ENCODE data around the gene SLX9.
A peak's percentile ranks its signal among the peaks of the same experiment; 100 is the strongest.

The SLX9 gene

DNA sequence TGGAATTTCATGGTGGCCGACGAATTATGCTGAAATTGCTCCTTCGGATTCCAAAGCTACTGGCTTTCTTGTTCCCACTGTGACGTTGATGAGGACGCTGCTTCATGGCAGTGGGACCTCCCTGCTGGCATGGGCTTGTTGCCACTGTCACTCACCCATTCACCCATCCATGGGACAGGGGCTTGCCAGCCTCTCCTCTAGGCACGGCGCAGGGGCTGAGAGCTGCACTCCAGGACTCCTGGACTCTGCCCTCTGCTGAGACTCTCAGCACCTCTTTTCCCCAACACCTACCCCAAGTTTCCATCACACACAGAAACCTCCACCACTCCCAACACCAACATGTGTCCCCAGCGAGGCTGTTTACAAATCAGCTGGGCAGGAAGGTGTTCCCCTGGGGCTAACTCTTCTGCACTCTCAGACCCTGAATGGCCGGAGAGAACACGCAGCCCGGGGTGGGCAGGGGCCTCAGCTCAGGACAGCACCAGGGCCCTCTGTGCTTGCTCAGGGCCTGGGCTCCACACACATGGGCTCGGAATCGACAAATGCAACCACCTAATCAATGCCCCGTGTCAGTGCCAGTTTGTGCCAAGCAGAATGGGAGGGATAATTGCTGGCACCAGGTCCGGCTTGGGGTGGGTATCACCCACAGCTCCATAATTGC is 22.3 kb upstream of the SLX9 start:
- DNase-seq, result no peak

DNA sequence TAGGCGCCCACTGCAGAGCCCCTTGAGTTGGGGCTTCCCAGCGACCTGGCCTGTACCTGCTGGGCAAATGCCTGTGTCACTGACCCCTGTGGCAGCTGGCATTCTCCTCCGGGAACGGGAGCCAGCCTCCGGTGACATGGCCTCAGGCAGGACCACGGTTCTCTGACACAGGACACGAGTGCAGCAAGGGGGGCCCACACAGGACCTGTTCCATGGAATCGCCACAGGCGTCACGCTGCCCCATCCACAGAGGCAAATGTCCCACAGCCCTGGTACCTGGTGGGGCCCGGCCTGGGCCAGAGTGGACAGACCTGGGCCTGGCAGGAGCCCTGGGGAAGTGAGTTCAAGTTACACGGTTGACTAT is 21.7 kb upstream of the SLX9 start:
- DNase-seq, result no peak

DNA sequence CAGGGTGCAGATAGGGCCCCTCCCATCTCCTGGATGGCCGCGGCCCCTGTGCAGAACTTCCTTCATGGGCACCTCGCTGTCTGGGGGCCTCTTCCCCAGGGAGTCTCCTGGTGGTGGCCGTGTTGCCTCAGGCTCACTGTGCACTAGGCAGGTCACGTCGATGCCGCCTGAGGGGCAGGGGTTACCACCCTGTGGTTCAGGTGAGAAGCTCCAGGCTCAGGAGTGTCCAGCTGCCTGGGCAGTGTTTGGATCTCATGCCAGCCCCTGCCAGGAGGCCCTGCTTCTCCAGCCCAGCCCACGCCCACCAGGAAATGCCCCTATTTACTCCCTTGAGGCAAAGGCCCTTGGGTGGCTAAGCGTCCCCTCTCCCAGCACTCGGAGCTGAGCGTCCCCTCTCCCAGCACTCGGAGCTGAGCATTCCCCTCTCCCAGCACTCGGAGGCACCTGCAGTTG is 21.2 kb upstream of the SLX9 start:
- no peak for DNase-seq

DNA sequence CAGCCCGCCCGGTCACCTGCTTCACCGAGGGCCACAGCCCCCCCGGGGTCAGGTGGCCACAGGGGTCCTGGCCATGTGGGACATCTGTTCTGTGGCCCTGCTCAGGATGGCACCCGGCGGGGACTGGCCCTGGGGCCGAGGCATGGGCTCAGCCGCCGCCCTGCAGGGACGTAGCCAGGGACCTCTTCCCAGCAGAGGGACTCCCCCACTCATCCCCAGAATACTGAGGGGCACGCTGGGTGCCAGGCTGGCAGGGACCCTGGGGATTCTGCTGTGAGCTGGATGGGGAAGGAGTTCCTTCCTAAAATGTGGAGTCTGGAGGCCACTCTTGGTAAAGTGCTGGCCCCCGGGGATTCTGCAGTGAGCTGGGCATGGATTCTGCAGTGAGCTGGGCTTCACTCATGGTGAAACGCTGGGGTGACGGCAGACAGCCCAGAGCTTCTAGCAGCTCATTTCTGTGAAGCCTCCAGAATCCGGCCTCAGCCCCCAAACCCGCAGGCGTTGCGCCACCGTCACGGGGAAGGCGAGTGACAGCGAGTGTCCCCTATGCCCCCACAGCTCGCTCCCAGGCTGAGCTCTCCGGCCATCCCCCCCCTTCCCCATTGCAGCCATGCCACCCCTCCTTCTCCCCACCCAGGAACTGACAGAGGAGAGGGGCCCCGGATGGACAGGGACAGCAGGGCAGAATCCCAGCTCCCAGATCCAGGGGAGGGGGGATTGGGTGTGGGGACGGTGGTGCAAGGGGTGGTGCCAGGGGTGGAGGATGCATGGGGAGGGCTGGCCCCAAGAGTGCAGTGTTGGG is 20.5 kb upstream of the SLX9 start:
- no peak for DNase-seq

DNA sequence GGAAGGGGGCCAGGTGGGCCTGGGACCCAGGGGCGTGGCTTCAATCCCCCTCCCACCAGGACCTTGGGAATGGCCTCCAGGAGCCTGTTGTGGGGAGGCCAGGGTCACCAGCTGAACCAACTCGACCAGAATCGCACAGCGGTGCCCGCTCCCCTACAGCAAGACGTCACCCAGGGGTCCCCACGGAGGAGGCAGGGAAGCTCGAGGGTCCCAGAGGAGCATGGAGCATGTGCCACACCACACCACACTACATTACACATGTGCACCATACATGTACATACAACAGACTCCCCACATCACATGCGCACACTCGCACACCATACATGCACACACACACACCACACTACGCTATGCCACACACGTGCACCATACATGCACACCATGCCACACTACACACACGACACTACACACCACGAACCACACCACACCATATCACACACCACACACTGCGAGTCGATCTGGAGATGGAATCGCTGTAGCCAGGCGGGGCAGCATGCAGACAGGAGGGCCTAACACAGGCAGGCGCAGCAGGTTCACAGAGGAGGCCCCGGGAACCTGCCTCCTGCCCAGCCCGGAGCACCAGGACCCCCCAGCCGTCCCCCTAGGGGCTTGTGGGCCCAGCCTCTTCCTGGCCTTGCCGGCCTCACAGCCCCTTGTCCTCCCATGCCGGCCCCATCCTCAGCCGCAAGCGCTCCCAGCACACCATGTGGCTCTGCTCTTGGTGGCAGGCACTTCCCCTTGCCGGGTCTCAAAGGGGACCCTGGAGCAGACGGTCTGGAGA is 19.7 kb upstream of the SLX9 start:
- no peak for DNase-seq

DNA sequence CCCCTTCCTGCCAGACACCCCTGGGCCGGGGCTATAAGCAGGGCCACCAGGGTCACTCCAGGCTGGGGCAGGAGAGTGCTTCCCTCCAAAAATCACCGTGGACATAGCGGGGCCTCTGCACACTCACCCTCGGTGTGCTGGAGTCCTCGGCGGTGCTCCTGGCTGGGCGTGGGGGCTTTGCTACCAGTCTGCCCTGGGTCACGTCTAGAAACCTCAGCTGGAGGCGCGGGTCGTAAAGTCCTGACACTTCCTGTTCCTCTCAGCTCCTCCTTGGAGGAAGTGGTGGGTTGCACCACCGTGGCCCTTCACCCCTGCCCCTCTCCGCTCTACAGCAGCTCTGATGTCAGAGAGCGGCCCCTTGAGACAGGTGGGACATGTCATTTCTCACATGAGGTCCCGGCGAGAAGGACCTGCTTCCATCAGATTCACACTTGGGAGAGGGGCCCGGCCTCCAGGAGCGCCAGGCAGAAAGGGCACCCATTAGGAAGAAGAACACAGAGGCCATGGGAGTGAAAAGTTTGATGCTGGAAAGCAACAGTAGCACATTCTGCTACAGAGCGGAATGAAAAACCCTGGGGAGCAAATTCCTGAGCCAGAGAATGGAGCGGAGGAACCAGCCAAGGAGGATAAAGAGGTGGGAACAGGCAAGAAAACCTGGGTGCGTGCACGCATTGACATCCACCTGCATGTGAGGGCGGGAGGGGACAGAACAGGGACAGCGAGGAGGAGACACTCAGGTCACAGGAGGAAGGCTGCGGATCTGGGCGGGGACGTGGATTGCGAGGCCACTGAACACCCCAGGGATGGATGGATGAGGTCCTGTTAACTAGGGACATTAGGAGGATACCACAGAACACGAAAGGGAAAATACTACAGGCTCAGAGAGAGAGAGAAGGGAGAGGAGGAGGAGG is 18.9 kb upstream of the SLX9 start, which contains the start of gene ITGB2:
TSS of gene ITGB2 (minus strand) at position 206 of the 911 bp plus-strand sequence. CDS start 10,117 bp downstream, outside the sequence.
- DNase-seq, result no peak

DNA sequence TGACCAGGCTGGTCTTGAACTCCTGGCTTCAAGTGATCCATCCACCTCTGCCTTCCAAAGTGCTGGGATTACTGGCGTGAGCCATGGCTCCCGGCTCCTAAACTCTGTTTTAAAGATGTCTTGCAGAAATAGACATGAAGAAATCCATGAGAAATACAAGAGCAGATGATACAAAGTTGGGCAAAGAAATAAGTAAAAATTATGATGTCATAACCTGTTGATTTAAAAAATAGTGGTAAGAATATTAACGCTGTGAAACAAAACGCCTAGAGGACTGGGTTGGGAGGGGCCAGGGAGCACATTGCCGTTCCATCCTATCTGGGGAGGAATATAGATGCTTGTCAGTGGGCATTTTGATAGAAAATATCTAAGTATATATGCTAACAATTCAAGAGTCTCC is 17.9 kb upstream of the SLX9 start:
- DNase-seq, result no peak

DNA sequence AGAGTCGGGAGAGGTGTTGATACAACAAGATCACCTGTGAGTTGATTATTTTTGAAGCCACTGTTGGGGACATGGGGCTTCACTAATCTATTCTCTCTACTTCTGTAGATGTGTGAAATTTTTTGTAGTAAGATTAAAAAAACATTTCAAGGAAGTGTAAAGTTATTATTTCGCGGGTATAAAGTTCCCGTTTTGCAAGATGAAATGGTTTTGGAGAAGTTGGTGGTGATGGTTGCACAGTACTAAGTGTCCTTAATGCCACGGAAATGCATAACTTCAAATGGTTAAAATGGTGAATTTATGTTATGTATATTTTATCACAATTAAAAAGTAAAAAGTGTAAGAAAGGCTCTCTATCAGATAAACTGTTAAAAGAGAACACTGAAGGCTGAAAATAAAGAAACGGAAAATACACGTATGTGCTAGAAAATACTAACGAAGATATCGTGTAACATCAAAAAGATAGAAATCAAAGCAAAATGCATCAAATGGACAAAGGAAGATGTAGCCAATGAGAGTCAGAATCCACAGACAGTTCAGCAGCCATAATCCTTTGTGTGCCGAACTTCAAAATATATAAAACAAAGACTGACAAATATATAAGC is 16.2 kb upstream of the SLX9 start:
- DNase-seq, result no peak

DNA sequence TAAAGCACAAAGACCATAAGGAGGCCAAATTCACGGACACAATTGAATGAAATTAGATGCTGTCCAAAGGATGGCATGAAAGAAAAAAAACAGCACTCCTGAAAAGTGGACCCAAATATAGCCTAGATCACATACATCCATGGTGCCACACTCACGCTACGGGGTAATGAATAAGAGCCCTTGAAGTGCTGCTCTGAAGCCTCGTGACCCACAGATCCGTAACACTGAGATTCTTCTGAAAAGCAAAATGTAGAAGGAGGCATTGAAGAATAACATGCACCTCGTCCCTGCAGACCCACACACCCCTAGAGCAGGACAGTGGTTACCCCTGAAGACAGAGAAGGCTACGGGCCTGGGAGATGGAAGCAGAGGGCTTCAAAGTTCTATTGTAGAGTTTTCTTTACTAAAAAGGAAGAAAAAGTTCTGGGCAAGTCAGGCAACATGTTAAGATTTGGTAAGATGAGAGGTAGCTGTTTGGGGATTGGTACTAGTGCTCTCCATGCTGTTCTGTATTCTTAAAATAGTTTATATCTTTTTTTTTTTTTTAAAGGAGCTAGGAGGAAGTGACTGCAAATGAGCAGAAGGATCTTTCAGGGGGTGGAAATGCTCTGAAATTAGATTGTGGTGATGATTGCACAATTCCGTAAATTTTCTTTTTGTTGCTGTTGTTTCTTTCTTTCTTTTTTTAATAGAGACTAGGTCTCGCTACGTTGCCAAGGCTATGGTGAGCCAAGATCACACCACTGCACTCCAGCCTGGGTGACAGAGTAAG is 15.0 kb upstream of the SLX9 start:
- DNase-seq, result peak; percentile 29

DNA sequence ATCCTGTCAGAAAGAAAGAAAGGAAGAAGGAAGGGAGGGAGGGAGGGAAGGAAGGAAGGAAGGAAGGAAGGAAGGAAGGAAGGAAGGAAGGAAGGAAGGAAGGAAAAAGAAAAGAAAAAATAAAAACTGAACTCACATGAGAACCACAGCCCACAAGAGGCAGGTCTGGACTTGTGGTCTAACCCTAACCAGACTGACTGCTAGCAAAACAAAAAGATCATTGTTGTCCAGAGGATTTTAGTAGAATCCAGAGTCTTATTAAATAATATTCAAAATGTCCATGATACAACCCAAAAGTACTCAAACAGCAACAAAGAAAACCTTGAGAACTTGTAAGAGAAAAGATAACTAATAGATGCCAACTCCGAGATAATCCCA is 14.5 kb upstream of the SLX9 start:
- no peak for DNase-seq

DNA sequence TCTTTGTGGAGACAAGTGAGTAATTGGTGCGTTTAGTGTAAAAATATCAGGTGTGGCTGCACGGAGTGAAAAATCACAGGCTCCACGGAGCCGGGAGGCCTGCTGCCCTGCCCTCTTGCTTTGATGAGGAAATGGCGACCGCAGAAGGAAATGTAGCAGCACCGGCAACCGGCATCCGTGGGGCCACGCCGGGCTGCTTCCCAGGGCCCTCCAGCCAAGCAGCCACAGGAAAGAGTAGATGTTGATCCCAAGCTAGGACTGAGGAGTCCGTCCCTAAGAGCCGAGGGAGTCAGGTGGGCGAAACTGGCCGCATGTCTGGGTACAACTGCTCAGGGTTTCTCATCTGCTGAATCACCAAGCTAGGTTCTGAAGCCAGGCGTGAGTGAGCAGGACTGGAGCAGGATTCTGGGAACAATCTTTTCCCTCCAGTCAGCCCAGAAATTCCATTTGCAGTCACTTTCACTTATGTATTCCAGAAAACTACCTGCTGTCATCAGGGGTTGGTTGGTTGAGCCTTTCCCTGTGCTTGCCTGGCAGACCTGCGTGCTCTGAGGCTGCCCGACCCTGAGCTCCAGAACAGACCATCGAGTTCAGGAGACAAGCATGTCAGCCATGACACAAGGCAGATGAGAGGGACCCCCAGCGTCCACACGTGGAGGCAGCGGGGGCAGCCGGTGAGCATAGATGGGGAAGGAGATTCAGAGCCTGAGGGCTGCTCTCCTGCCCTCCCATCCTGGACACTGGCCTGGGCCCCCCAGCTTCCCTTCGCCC is 13.3 kb upstream of the SLX9 start:
- no peak for DNase-seq

DNA sequence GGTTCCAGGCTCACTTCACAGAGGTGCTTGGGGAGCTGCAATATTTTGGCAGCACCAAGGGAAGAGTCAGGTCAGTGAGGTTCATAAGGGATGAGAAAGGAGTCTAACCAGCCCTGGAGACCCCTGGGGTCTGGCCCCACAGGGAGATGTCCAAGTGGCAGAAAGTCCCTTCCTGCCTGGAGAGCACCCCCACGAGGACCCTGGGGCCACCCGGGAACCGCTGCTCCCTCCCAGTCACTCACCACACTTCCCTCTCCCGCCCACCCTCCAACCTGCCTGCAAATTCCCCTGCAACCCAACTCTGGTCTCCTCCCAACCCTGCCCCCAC is 12.6 kb upstream of the SLX9 start:
- no peak for DNase-seq

DNA sequence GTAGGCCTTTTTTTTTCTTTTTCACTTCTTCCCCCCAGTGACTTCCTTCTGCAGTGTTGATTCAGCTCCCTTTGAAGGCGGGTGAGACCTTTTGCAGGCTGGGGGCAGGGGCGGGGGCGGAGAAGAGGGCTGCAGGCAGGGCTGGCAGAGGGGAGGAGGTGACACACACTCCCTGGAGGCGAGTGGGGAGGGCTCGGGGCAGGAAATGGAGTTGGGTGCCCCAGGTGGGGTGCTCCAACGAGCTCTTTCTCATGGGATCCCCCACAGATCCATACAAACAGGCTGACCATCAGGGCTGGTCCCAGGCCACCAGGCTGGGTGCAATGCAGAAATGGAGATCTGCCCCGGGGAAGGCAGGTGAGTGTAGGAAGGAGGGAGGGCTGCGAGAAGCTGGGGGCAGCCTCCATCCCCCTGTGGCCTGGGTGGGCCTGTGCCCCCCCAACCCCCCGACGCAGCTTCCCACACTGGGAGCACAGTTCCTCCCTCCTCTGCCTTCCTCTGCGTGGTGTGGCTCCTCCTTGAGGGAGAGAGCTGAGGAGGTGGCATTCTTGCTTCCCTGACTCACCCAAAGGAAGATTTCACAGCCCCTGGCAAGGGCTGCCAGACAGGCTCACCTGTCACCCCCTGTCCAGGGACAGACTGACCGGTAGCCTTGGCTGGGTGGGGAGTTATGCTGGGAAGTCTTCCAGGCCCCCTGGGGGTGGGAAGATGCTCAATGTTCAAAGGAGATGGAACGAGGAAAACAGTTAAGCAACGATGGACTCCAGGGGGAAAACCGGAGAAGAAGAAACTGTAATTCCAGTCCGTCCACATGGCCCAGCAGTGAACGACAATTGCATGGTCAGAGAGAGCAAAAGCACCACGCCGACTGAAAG is 12.0 kb upstream of the SLX9 start:
- DNase-seq, result peak; percentile 96

DNA sequence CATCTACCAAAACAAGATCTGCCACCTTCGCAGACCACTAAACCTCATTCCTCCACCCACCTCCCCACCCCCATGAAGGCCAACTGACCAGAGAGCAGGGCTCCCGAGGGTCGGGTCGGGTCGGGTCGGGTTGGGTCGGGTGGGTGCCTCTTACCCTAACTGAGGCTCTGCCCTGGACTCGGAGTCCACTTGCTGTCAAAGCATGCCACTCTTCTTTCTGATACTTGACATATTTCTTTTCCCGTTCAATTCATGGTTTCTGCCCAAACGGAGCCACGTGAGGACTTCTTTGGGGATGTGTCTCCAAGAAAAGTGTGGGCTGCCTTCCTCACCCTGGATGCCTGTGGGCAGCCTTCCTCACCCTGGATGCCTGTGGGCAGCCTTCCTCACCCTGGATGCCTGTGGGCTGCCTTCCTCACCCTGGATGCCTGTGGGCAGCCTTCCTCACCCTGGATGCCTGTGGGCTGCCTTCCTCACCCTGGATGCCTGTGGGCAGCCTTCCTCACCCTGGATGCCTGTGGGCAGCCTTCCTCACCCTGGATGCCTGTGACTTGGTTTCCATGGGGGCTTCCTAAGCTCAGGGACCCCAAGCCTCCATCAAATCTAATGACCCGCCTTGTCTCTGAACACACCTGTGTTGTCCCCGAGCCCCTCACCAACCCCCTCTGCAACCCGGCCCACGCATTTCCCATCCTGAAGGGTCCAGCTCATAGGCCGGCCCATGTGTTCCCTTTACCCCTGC is 11.2 kb upstream of the SLX9 start:
- peak; percentile 74 for DNase-seq

DNA sequence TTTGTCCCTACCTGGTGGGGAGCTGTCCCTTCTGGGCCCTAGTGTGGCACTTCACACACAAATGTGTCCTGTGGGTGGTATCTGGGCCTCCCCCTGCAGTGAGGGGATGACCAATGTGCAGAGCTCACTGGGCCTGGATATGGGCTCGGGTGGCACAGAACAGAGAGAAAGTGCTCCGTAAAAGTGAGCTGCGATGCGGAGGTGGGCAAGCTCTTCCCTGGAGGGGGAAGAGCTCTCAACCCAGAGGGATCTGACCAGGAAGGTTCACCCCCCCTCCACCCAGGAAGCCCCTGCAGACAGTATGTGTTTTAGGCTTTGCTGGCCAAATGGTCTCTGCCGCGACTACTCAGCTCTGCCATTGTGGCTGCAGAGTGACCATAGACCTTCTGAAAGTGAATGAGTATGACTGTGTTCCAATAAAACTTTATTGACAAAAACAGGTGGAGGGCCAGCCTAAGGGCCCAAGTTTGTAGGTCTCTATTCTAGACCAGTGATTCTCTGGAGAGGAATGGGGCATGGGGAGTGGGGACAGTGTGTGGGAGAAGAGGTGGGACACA is 10.5 kb upstream of the SLX9 start:
- DNase-seq, result no peak

DNA sequence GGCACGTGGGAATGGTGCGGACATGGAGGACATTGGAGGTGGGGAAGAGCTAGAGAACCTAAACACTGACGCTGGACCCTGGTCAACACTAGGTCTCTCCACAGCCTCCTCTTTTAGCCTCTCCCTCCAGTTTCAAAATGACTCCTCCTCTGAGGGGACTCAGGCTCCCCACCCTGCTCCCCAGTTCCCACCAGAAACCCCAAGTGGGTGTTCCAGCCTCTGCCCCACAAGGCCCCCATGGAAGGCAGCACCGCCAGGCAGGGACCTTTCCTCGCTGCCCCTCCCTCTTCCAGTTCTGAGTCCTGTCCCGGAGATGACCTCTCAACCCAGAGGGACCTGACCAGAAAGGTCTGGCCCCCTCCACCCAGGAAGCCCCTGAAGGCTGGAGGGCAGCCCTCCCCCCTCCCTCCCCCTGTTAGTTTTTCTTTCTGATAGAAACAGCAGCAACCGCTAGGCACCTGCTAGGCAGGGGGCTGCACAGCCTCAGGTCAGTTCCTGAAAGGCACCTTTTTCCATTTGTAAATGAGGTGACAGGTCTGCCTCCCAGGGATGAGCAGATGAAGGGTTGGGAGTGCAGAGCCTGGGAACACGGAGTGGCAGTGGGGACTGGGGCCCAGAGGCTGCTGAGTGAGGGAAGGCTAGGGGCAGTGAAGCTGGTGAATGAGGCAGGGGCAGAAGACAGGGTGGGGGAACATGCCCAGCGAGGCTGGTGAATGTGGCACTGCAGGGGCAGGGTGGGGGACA is 9.9 kb upstream of the SLX9 start:
- DNase-seq, result no peak

DNA sequence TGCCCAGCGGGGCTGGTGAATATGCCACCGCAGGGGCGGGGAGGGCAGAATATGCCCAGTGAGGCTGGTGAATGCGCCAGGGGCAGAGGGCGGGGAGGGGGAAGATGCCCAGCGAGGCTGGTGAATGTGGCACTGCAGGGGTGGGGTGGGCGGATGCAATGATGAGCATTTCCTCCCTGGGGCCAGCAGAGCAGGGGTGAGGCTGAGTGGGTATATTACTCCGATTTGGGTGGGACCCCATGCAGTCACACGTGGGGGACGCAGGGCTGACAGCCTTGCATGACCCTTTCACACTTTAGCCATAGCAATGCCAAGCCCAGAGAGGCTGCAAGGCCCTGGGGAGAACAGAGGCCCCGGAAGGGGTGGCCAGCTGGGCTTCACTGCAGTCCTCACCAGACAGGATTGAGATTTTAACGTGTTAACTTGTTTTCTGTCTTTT is 9.3 kb upstream of the SLX9 start:
- no peak for DNase-seq

DNA sequence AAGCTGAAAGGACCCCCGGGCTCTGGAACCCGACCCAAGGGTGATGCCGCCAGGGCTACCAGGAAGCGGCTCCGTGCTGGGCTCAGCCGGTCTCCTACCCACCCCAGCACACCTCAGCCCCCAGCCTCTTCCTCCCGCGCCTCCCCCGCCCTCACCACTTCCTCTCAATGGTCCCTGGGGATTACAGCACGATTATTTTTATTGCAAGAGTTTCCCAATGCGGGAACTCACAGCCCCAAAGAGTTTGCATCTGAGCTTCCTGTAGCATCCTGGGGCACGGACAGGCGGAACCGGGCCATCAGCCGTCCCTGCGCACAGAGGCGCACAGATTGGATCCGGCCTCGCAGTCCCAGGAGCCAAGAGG is 8.7 kb upstream of the SLX9 start:
- no peak for DNase-seq

Data from NCI-H226 (cell line).